ENCODE data around the gene NAA25. TPM values are rescaled to one million over a fixed set of nuclear protein-coding genes. Genes with fewer than 3 reads are reported as not detected.

The NAA25 gene
- total and polyA plus RNA-seq, 2 donors (not counting 3 experiments of a cell fraction or from before 2014, with no cell fraction given) = 5.3 to 25.5 TPM

DNA sequence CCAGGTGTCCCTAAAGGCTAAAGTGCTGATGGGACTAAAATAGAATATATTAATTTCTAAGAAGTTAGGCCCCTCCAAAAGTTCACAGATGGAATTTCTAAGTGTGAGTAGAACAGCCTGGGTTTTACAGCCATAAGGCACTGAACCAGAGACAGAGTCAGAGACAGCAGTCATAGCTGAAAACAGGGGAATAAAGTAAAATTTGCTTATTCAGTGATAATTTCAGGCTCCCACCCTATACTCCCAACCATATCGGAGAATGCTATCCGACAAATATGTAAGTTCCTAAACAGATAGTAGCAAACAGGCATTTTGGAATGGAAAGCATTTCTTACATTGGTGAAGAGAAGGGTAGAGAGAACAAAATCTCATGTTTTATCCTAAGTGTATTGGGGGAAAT, 45.3 kb downstream of the NAA25 start:
- H3K9me1 ChIP-seq (replicated peaks; ENCODE audit: control insufficient read depth, extremely low read depth, insufficient read depth, low read length) = no peaks in the 10 kb centered on the region
- dilution Hi-C loops (cut with MboI; ENCODE audit: extremely low pct_ligation_motif_present, low sequenced_read_pairs) = no loop called here
- BruUV-seq (replicated peaks) = no TSS peak
- ChIA-PET CTCF (interaction anchor here (1.4 kb wide), 1 partner anchor 14 kb away, joined by 4 read pairs; no protein-coding TSS in a partner anchor), POLR2A (no interaction called here)
- H3K4me3 ChIP-seq (replicated peaks in 1 of 3; ENCODE audit: insufficient read depth in 1 of 3, low read depth in 1 of 3, low read length in 3 of 3) = no peak overlapping the region
- FAIRE-seq (no peak), DNase-seq (ENCODE audit: low read depth, low spot score) (no peak)
- H3K27me3 ChIP-seq (ENCODE audit: control insufficient read depth in 2 of 2, insufficient read depth in 2 of 2, low read length in 2 of 2) = no peaks in the 10 kb centered on the region
- H2AFZ ChIP-seq (ENCODE audit: low read depth, low read length) = no peak overlapping the region
- TF ChIP-seq, protein P1, sequence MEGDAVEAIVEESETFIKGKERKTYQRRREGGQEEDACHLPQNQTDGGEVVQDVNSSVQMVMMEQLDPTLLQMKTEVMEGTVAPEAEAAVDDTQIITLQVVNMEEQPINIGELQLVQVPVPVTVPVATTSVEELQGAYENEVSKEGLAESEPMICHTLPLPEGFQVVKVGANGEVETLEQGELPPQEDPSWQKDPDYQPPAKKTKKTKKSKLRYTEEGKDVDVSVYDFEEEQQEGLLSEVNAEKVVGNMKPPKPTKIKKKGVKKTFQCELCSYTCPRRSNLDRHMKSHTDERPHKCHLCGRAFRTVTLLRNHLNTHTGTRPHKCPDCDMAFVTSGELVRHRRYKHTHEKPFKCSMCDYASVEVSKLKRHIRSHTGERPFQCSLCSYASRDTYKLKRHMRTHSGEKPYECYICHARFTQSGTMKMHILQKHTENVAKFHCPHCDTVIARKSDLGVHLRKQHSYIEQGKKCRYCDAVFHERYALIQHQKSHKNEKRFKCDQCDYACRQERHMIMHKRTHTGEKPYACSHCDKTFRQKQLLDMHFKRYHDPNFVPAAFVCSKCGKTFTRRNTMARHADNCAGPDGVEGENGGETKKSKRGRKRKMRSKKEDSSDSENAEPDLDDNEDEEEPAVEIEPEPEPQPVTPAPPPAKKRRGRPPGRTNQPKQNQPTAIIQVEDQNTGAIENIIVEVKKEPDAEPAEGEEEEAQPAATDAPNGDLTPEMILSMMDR (IDR thresholded peaks at IDR 0.05; ENCODE audit: extremely low read depth in 1 of 2, insufficient read depth in 1 of 2, low read depth in 1 of 2, low read length in 2 of 2) = no peak
- TF ChIP-seq POLR2A (IDR thresholded peaks at IDR 0.05; ENCODE audit: low read depth, low read length) (no peak), GATA2 (IDR thresholded peaks at IDR 0.05; ENCODE audit: insufficient read depth, insufficient read length, low read depth, low read length) (no peak), MYC (IDR thresholded peaks at IDR 0.05; ENCODE audit: low read depth, low read length) (no peak), FOS (IDR thresholded peaks at IDR 0.05; ENCODE audit: borderline replicate concordance, insufficient read depth, low read length) (no peak), POLR2AphosphoS5 (IDR thresholded peaks at IDR 0.05; ENCODE audit: insufficient read depth, low read depth, low read length) (no peak), JUN (IDR thresholded peaks at IDR 0.05; ENCODE audit: borderline replicate concordance, insufficient read depth, insufficient read length, low read depth) (no peak), EZH2 (IDR thresholded peaks at IDR 0.05; ENCODE audit: borderline replicate concordance, low read depth, low read length, severe bottlenecking) (no peak)
- TF ChIP-seq, protein P2, sequence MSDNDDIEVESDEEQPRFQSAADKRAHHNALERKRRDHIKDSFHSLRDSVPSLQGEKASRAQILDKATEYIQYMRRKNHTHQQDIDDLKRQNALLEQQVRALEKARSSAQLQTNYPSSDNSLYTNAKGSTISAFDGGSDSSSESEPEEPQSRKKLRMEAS (IDR thresholded peaks at IDR 0.05; ENCODE audit: insufficient read depth, insufficient read length) = no peak
- H3K9me3 ChIP-seq (replicated peaks; ENCODE audit: control insufficient read depth, insufficient read depth, low read length) = no peaks in the 10 kb centered on the region
- H3K36me3 ChIP-seq (ENCODE audit: control insufficient read depth in 2 of 2, extremely low read depth in 1 of 2, insufficient read depth in 2 of 2, low read length in 2 of 2) = peaks cover 13 to 15% of the 10 kb centered on the region in 2 experiments
- H3K4me1 ChIP-seq (ENCODE audit: control insufficient read depth, extremely low read depth, insufficient read depth, low read length) = no peaks in the 10 kb centered on the region
- no peaks in the 10 kb centered on the region for H3K79me2 ChIP-seq (ENCODE audit: control insufficient read depth, insufficient read depth, low read length)
- intact Hi-C loops (cut with micrococcal nuclease) = no loop called here
- H4K20me1 ChIP-seq (replicated peaks; ENCODE audit: control insufficient read depth, extremely low read depth, insufficient read depth, low read length) = no peaks in the 10 kb centered on the region
- no peak overlapping the region for H3K4me2 ChIP-seq (ENCODE audit: insufficient read depth, low read length)
- H3K27ac ChIP-seq (ENCODE audit: insufficient read depth, low read depth, low read length) = no peak overlapping the region
- no peak overlapping the region for H3K9ac ChIP-seq (replicated peaks; ENCODE audit: extremely low read depth, insufficient read depth, low read length)

All from endothelial cell of umbilical vein (primary cell).